ENCODE measurements around the gene DISC1.
"Not testable (repeated sequence)": the region's sequence is repeated elsewhere in the genome, so short reads cannot be mapped to it uniquely, and the experiment has no call there.

Gene DISC1

GRCh38 chr1:231776757-231777062 is 150.1 kb downstream of the DISC1 start:
- DNase-seq (ENCODE audit: low read depth): no peak

GRCh38 chr1:231778009-231778719 is 151.6 kb downstream of the DISC1 start:
- no peak for DNase-seq (ENCODE audit: low read depth)

GRCh38 chr1:231779081-231779480 is 152.5 kb downstream of the DISC1 start:
- DNase-seq (ENCODE audit: low read depth): no peak

GRCh38 chr1:231781892-231782291 is 155.3 kb downstream of the DISC1 start:
- DNase-seq (ENCODE audit: low read depth): no peak

GRCh38 chr1:231785073-231785472 is 158.5 kb downstream of the DISC1 start:
- not testable (repeated sequence) for DNase-seq (ENCODE audit: low read depth)

GRCh38 chr1:231786126-231786525 is 159.5 kb downstream of the DISC1 start:
- DNase-seq (ENCODE audit: low read depth): no peak

GRCh38 chr1:231792634-231793033 is 166.0 kb downstream of the DISC1 start:
- DNase-seq (ENCODE audit: low read depth): no peak

GRCh38 chr1:231793893-231794292 is 167.3 kb downstream of the DISC1 start:
- DNase-seq (ENCODE audit: low read depth): no peak

GRCh38 chr1:231796141-231796540 is 169.6 kb downstream of the DISC1 start:
- DNase-seq (ENCODE audit: low read depth): no peak

- DNase-seq (ENCODE audit: low read depth): no peak
These were observed 172.9 kb downstream of the DISC1 start for GRCh38 chr1:231799363-231799986.

- DNase-seq (ENCODE audit: low read depth): no peak
These were observed 173.5 kb downstream of the DISC1 start for GRCh38 chr1:231800108-231800507.

- DNase-seq (ENCODE audit: low read depth): no peak
These were observed 174.5 kb downstream of the DISC1 start for GRCh38 chr1:231801042-231801585.

GRCh38 chr1:231803353-231803752 is 176.8 kb downstream of the DISC1 start:
- DNase-seq (ENCODE audit: low read depth): no peak

GRCh38 chr1:231806623-231807495 is 180.3 kb downstream of the DISC1 start:
- DNase-seq (ENCODE audit: low read depth): no peak

- no peak for DNase-seq (ENCODE audit: low read depth)
These were observed 181.0 kb downstream of the DISC1 start for GRCh38 chr1:231807541-231807940.

- DNase-seq (ENCODE audit: low read depth): no peak
These were observed 181.5 kb downstream of the DISC1 start for GRCh38 chr1:231808116-231808515.

- no peak for DNase-seq (ENCODE audit: low read depth)
These were observed 182.4 kb downstream of the DISC1 start for GRCh38 chr1:231808990-231809389.

GRCh38 chr1:231810415-231810814 is 183.8 kb downstream of the DISC1 start:
- DNase-seq (ENCODE audit: low read depth): no peak

- no peak for DNase-seq (ENCODE audit: low read depth)
These were observed 187.4 kb downstream of the DISC1 start for GRCh38 chr1:231814021-231814420.

GRCh38 chr1:231814521-231814920 is 187.9 kb downstream of the DISC1 start:
- DNase-seq (ENCODE audit: low read depth): no peak

- no peak for DNase-seq (ENCODE audit: low read depth)
These were observed 191.2 kb downstream of the DISC1 start for GRCh38 chr1:231817801-231818200.

GRCh38 chr1:231818337-231818736 is 191.7 kb downstream of the DISC1 start:
- no peak for DNase-seq (ENCODE audit: low read depth)

- no peak for DNase-seq (ENCODE audit: low read depth)
These were observed 194.7 kb downstream of the DISC1 start for GRCh38 chr1:231821281-231821680.
